Endothelial cell of umbilical vein (primary cell): ENCODE data around the gene STAU1.

Experiments used
- CTCF ChIP-seq, 2 donors: IDR thresholded peaks; 1 replicate in 1 of 2; 2 replicates in 1 of 2; pipeline ENCODE4 v1.5.1; 2011; ENCODE audit warnings: low read length in 2 of 2, mild to moderate bottlenecking in 2 of 2, moderate library complexity in 2 of 2, control low read depth in 1 of 2, inconsistent platforms in 1 of 2, low read depth in 1 of 2; ENCODE audit not compliant: insufficient read depth in 1 of 2; ENCODE audit errors: extremely low read depth in 1 of 2
- FOS ChIP-seq: IDR thresholded peaks from 2 replicates; pipeline ENCODE4 v1.6.1; 2011; ENCODE audit warnings: mild to moderate bottlenecking, low read length, moderate library complexity, borderline replicate concordance; ENCODE audit not compliant: insufficient read depth
- GATA2 ChIP-seq: IDR thresholded peaks from 2 replicates; pipeline ENCODE4 v1.7.0; 2011; ENCODE audit warnings: low read depth, mild to moderate bottlenecking, moderate library complexity, mixed read lengths, low read length; ENCODE audit not compliant: insufficient read length, insufficient read depth
- POLR2A ChIP-seq: IDR thresholded peaks from 2 replicates; pipeline ENCODE4 v1.6.1; 2012; ENCODE audit warnings: low read depth, mild to moderate bottlenecking, control low read depth, low read length
- POLR2AphosphoS5 ChIP-seq: IDR thresholded peaks from 2 replicates; pipeline ENCODE4 v1.6.1; 2012; ENCODE audit warnings: low read depth, mild to moderate bottlenecking, control low read depth, low read length, moderate library complexity; ENCODE audit not compliant: insufficient read depth

- TF ChIP-seq CTCF (IDR thresholded peaks at IDR 0.05; ENCODE audit: extremely low read depth in 1 of 2, insufficient read depth in 1 of 2, low read depth in 1 of 2, low read length in 2 of 2) (no peak), POLR2AphosphoS5 (no peak), POLR2A (no peak), GATA2 (no peak), FOS (no peak)
Measured at GRCh38 chr20:49185071-49185761, 2.9 kb downstream of the STAU1 start.
